DND-41 (cell line): Measurements from ENCODE around the gene INSC.

ENCODE experiments used
- CTCF ChIP-seq: IDR thresholded peaks from 2 replicates; pipeline ENCODE4 v1.5.1; 2012; ENCODE audit warnings: borderline replicate concordance, low read length, moderate library complexity, mild to moderate bottlenecking; ENCODE audit not compliant: poor library complexity, severe bottlenecking; ENCODE audit errors: extremely low read depth
- EZH2 ChIP-seq: IDR thresholded peaks from 3 replicates; pipeline ENCODE4 v1.6.1; 2012; ENCODE audit warnings: borderline replicate concordance, low read depth, mild to moderate bottlenecking, moderate library complexity, low read length, inconsistent platforms; ENCODE audit not compliant: severe bottlenecking

- TF ChIP-seq CTCF (no peak), EZH2 (no peak)
Measured at GRCh38 chr11:15115686-15116085, 963 bp downstream of the INSC start.
